OCI-LY3 (cell line): ENCODE data around the gene SFXN3.

Experiments used
- CTCF ChIP-seq: fragments of 200-600, 300-600 bp; sonication (generic); IDR thresholded peaks from 2 replicates; pipeline ENCODE4 v1.5.1; 2014; ENCODE audit warnings: antibody characterized with exemption, low read length, low read depth
- EZH2phosphoT487 ChIP-seq: fragments of 200-600 bp; shearing (Covaris generic); IDR thresholded peaks from 2 replicates; pipeline ENCODE4 v1.6.1; 2018; ENCODE audit warnings: antibody characterized with exemption, mixed run types, low read depth

GRCh38 chr10:100983868-100984671 is 47.0 kb upstream of the SFXN3 start:
- no peak for TF ChIP-seq CTCF
- TF ChIP-seq EZH2phosphoT487, result no peak
